Fibroblast of mammary gland (primary cell): ENCODE results near the gene ZDHHC4.
"Not testable (repeated sequence)": the region's sequence is repeated elsewhere in the genome, so short reads cannot be mapped to it uniquely, and the experiment has no call there.

Source experiments
- DNase-seq: peaks from one replicate; pipeline ENCODE4 v3.0.0-alpha.2; 2010; ENCODE audit warnings: low read depth
- H3K4me3 ChIP-seq: 2 replicates; pipeline ENCODE4 v1.5.1; 2011; ENCODE audit warnings: low read depth, mild to moderate bottlenecking, low read length, moderate library complexity; ENCODE audit not compliant: control insufficient read depth
- CTCF ChIP-seq: conservative IDR thresholded peaks from 2 replicates; pipeline ENCODE4 v1.5.1; 2011; ENCODE audit warnings: low read depth, low read length, inconsistent platforms; ENCODE audit not compliant: control insufficient read depth, insufficient read depth

The ZDHHC4 gene

GRCh38 chr7:6624246-6624611, 47.0 kb downstream of the ZDHHC4 start:
- TF ChIP-seq CTCF: no peak
- no peak for DNase-seq
- no peak overlapping the region for H3K4me3 ChIP-seq

- TF ChIP-seq CTCF: no peak
- H3K4me3 ChIP-seq: no peak overlapping the region
- DNase-seq: no peak
Observed at GRCh38 chr7:6628045-6628444, 50.8 kb downstream of the ZDHHC4 start.

- TF ChIP-seq CTCF: no peak
- H3K4me3 ChIP-seq: no peak overlapping the region
- DNase-seq: no peak
Observed at GRCh38 chr7:6630007-6630849, 53.0 kb downstream of the ZDHHC4 start.

- H3K4me3 ChIP-seq: no peak overlapping the region
- no peak for TF ChIP-seq CTCF
- no peak for DNase-seq
Observed at GRCh38 chr7:6631605-6632004, 54.4 kb downstream of the ZDHHC4 start.

- no peak for DNase-seq
- TF ChIP-seq CTCF: no peak
- H3K4me3 ChIP-seq: no peak overlapping the region
Observed at GRCh38 chr7:6634021-6634420, 56.8 kb downstream of the ZDHHC4 start.

GRCh38 chr7:6634971-6635370, 57.7 kb downstream of the ZDHHC4 start:
- not testable (repeated sequence) for DNase-seq, H3K4me3 ChIP-seq

GRCh38 chr7:6636741-6637543, 59.7 kb downstream of the ZDHHC4 start, which contains the start of gene ZNF316:
ZNF316 (plus strand) TSS chr7:6637318; CDS start chr7:6642410, 5,092 bp downstream.
- TF ChIP-seq CTCF: no peak
- peak; percentile 22 for DNase-seq
- H3K4me3 ChIP-seq: peak within 1 kb of the TSS; percentile 58
